ENCODE data around the gene ACOXL. TPM values are rescaled to one million over a fixed set of nuclear protein-coding genes. Genes with fewer than 3 reads are reported as not detected.

ACOXL gene
- total and polyA plus RNA-seq, 2 of the 8 experiments (the other 6 are each of a cell fraction or from before 2014, with no cell fraction given), result 11.4 to 20.6 TPM

DNA sequence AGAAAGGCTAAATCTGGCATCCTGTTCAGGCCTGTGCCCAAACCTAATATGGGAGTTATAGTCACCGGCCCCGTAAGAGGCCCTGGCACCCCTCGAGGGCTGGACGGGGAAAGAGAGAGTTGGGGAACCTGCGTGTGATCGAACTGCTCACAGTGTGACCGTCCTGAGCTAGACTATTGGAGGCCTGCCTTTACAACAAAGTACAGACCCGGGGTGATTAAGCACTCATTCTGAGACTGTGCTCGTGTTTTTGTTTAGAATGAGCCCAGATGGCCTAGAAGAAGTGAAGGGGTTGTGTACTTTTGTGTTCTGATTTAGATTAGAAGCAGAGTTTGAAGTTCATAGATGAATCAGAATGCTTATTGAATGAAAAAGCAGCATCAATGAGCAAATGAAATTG, 115.3 kb downstream of the ACOXL start:
- no peaks in the 10 kb centered on the region for H3K79me1 ChIP-seq (ENCODE audit: low read depth, low read length)
- no peak overlapping the region for H2BK12ac ChIP-seq (ENCODE audit: low read depth, low read length)
- 88% methylated on average over 9 of the region's 9 CpGs; no CpG with 5 or more reads in 1 of the 2 experiments for WGBS, 2 experiments (ENCODE audit: extremely low coverage in 1 of 2, insufficient coverage in 1 of 2, insufficient read length in 1 of 2, insufficient replicate concordance in 2 of 2, low coverage in 1 of 2, low lambda C conversion rate in 2 of 2, missing lambda C conversion rate in 1 of 2)
- ChIA-PET CTCF (ENCODE audit: partially characterized antibody) (interaction anchor here (1.0 kb wide), 1 partner anchor 55 kb away, joined by 3 read pairs; no protein-coding TSS in a partner anchor), POLR2A (ENCODE audit: partially characterized antibody) (interaction anchor here (1.0 kb wide), 1 partner anchor 17 kb away, joined by 3 read pairs; no protein-coding TSS in a partner anchor)
- no peak overlapping the region for H4K8ac ChIP-seq (ENCODE audit: extremely low read depth, insufficient read depth, low read length)
- no peak overlapping the region for H2AFZ ChIP-seq (ENCODE audit: low read length)
- no peaks in the 10 kb centered on the region; the same call in 1 of the 2 replicates for H3K23me2 ChIP-seq (ENCODE audit: low read depth, low read length)
- H2BK15ac ChIP-seq (ENCODE audit: low read length), result no peak overlapping the region
- FAIRE-seq (no peak), DNase-seq (ENCODE audit: low read depth in 1 of 2, low spot score in 2 of 2) (no peak)
- TF ChIP-seq SP4 (IDR thresholded peaks at IDR 0.05; ENCODE audit: low read length) (no peak), CREB1 (IDR thresholded peaks at IDR 0.05) (no peak), SRF (IDR thresholded peaks at IDR 0.05; ENCODE audit: low read depth, low read length) (no peak), CHD2 (IDR thresholded peaks at IDR 0.05; ENCODE audit: low read length) (no peak), SIX5 (IDR thresholded peaks at IDR 0.05; ENCODE audit: low read depth, low read length) (no peak), JUN (IDR thresholded peaks at IDR 0.05; ENCODE audit: low read depth, low read length) (no peak), GABPA (IDR thresholded peaks at IDR 0.05; ENCODE audit: borderline replicate concordance, insufficient read depth, low read length) (no peak), HDAC6 (IDR thresholded peaks at IDR 0.05; ENCODE audit: low read depth, low read length) (no peak), NRF1 (IDR thresholded peaks at IDR 0.05; ENCODE audit: low read depth, low read length) (no peak), JUND (IDR thresholded peaks at IDR 0.05; ENCODE audit: low read length) (no peak), SIRT6 (IDR thresholded peaks at IDR 0.05; ENCODE audit: low read length) (no peak), POLR2A (IDR thresholded peaks at IDR 0.05; ENCODE audit: control extremely low read depth in 1 of 2, low read depth in 2 of 2, low read length in 2 of 2) (no peak)
- TF ChIP-seq, protein P1, sequence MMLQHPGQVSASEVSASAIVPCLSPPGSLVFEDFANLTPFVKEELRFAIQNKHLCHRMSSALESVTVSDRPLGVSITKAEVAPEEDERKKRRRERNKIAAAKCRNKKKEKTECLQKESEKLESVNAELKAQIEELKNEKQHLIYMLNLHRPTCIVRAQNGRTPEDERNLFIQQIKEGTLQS (IDR thresholded peaks at IDR 0.05; ENCODE audit: insufficient read depth, low read depth, low read length), result no peak
- peaks cover 0 to 10% of the 10 kb centered on the region in 2 experiments for H4K20me1 ChIP-seq (replicated peaks in 1 of 2; ENCODE audit: control insufficient read depth in 1 of 2, insufficient read depth in 2 of 2, low read length in 2 of 2)
- H3K18ac ChIP-seq (ENCODE audit: extremely low read depth, low read length), result no peak overlapping the region
- H3K4me2 ChIP-seq (ENCODE audit: insufficient read depth in 1 of 2, low read depth in 2 of 2, low read length in 2 of 2), result no peak overlapping the region
- H3K9ac ChIP-seq (replicated peaks in 1 of 4; ENCODE audit: extremely low read depth in 1 of 4, low read depth in 3 of 4, low read length in 3 of 4), result no peak overlapping the region
- no peaks in the 10 kb centered on the region for H3K9me3 ChIP-seq (ENCODE audit: insufficient read depth in 2 of 2, low read depth in 1 of 2, low read length in 1 of 2)
- no peak overlapping the region for H2BK120ac ChIP-seq (replicated peaks; ENCODE audit: low read depth, low read length)
- peaks cover 0 to 11% (median 1%) of the 10 kb centered on the region in 4 experiments; a peak in 4 of 7 replicates for H3K4me1 ChIP-seq (replicated peaks in 1 of 4; ENCODE audit: control insufficient read depth in 3 of 4, insufficient read depth in 4 of 4, low read length in 3 of 4)
- H3K14ac ChIP-seq (ENCODE audit: insufficient read length), result no peak overlapping the region
- no peaks in the 10 kb centered on the region; a peak in 1 of 8 replicates for H3K36me3 ChIP-seq (ENCODE audit: control insufficient read depth in 2 of 4, insufficient read depth in 4 of 4, low read length in 3 of 4)
- no peak overlapping the region for H3K56ac ChIP-seq (replicated peaks; ENCODE audit: insufficient read length, low read depth, low read length)
- H3K79me2 ChIP-seq (ENCODE audit: control insufficient read depth in 1 of 2, insufficient read depth in 2 of 2, low read length in 2 of 2), result no peaks in the 10 kb centered on the region
- H2BK20ac ChIP-seq (ENCODE audit: low read length), result no peak overlapping the region
- no peak overlapping the region for H3K4me3 ChIP-seq (ENCODE audit: extremely low read depth in 1 of 4, insufficient read depth in 2 of 4, low read depth in 3 of 4, low read length in 4 of 4)
- H4K5ac ChIP-seq (ENCODE audit: insufficient read length, low read depth, low read length), result no peak overlapping the region
- no peak overlapping the region for H3K27ac ChIP-seq (ENCODE audit: low read depth, low read length)
- no peaks in the 10 kb centered on the region for H3K27me3 ChIP-seq (replicated peaks in 1 of 4; ENCODE audit: control insufficient read depth in 3 of 4, extremely low read depth in 1 of 4, insufficient read depth in 3 of 4, low read length in 3 of 4)
- no peak overlapping the region for H3K23ac ChIP-seq (ENCODE audit: insufficient read length)
- no peak overlapping the region for H4K91ac ChIP-seq (replicated peaks; ENCODE audit: insufficient read length, low read length)
- H2BK5ac ChIP-seq (ENCODE audit: low read depth, low read length), result no peak overlapping the region
- no peak overlapping the region for H3K4ac ChIP-seq (replicated peaks; ENCODE audit: insufficient read length, low read depth, low read length)
- H2AK5ac ChIP-seq (ENCODE audit: low read depth, low read length), result no peak overlapping the region
